Activated CD8-positive, alpha-beta memory T cell treated with anti-CD3 and anti-CD28 coated beads, Interleukin-2, amount 10 ng/mL, durations not matched to agents 7 days and 5 days (primary cell): ENCODE measurements around the gene DIAPH1. TPM values are rescaled to one million over a fixed set of nuclear protein-coding genes. Genes with fewer than 3 reads are reported as not detected.

ENCODE experiments used
- ATAC-seq: fragments of 150-1000 bp; cut with Tn5 transposase; one replicate; pipeline ENCODE4 v1.10.0; 2021; ENCODE audit warnings: moderate library complexity
- CTCF ChIA-PET: fragments of 350-600 bp; sonication (Branson Sonifier 250); formaldehyde crosslinking; loops from one replicate; lab custom pipeline; 2021; ENCODE audit warnings: antibody characterized with exemption; lab: Charles Lee
- DNase-seq: peaks from one replicate; pipeline ENCODE4 v3.0.0-alpha.2; 2020
- H3K27ac Mint-ChIP-seq: one replicate; pipeline ENCODE4 v1.8.0; 2021; ENCODE audit warnings: mild to moderate bottlenecking, mixed read lengths
- H3K27me3 Mint-ChIP-seq: one replicate; pipeline ENCODE4 v1.8.0; 2021; ENCODE audit warnings: mixed read lengths
- H3K36me3 Mint-ChIP-seq: one replicate; pipeline ENCODE4 v1.8.0; 2021; ENCODE audit warnings: mild to moderate bottlenecking, mixed read lengths
- H3K4me1 Mint-ChIP-seq: one replicate; pipeline ENCODE4 v1.8.0; 2021; ENCODE audit warnings: mixed read lengths
- H3K4me3 Mint-ChIP-seq: one replicate; pipeline ENCODE4 v1.8.0; 2021; ENCODE audit warnings: mild to moderate bottlenecking, moderate library complexity, mixed read lengths
- H3K9me3 Mint-ChIP-seq: one replicate; pipeline ENCODE4 v1.8.0; 2022; ENCODE audit warnings: low read depth, mixed read lengths
- total RNA-seq, 2 experiments: library from RNA; stranded (reverse); gene quantifications; one replicate each; pipeline ENCODE4 v1.2.3, GENCODE V29; 2021

DIAPH1 gene
- total RNA-seq, 2 experiments from 2014 or later, result 284 to 295 TPM

DNA sequence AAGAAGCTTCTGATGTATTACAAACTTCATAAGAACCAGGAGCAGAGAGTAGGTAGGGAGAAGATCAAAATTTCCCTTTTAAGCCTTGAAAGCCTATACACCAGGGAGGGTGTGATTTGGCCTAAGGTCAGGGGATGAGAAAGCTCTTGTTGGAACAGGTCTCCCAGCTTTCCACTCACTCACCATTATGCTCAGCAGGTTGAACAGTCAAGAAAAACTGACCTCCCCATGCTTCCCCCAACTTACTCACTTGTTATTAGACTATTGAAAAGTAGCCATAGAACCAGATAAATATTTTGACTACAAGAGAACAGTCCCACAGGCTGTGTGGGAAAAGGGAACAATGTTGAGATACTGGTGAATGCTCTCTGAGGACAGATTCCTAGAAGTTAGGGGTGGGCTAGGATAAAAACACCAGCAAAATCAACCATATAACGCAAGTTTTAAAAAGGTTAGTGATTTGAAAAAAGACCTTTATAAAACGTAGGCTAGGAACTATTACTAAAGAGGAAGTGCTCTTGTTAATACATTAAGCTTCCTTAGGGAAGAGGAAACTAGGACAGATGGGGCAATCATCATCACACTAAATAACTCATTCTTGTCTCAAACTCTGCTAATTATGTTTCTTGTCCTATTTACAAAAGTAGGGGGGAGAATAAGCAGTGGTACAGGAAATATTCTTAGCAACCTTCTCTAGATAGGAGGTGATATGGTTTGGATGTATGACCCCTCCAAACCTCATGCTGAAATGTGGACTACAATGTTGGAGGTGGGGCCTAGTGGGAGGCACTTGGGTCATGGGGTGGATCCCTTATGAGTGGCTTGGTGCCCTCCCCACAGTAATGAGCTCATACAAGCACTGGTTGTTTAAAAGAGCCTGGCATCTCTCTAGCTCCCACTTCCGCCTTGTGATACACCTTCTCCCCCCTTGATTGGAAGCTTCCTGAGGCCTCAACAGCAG, 98.9 kb downstream of the DIAPH1 start:
- no peak overlapping the region for H3K4me3 Mint-ChIP-seq
- no peak overlapping the region for H3K27ac Mint-ChIP-seq
- H3K4me1 Mint-ChIP-seq, result peaks cover 25% of the 10 kb centered on the region
- H3K36me3 Mint-ChIP-seq, result peaks cover 81% of the 10 kb centered on the region
- ATAC-seq (no peak), DNase-seq (no peak)
- no peaks in the 10 kb centered on the region for H3K9me3 Mint-ChIP-seq
- CTCF ChIA-PET, result interaction anchor here (1.3 to 1.4 kb wide), 2 partner anchors 38 to 47 kb away, joined by 3 to 4 read pairs; no protein-coding TSS in a partner anchor
- no peaks in the 10 kb centered on the region for H3K27me3 Mint-ChIP-seq

DNA sequence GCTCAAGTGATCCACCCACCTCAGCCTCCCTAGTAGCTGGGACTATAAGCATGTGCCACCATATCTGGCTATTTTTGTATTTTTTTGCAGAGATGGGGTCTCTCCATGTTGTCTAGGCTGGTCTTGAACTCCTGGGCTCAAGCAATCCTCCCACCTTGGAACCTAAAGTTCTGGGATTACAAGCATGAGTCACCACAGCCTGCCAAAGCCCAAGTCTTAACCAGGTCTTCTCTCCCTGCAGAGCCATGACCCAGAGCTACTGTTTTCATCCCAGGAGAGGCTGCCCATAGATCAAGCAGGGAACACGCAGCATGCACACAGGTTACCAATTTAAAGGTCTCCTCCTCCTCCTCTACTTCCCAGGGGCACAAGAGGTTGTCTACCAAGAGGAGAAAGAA, 100.2 kb downstream of the DIAPH1 start:
- Mint-ChIP-seq H3K4me1 (peaks cover 32% of the 10 kb centered on the region), H3K27ac (no peak overlapping the region), H3K27me3 (no peaks in the 10 kb centered on the region), H3K9me3 (no peaks in the 10 kb centered on the region), H3K4me3 (no peak overlapping the region), H3K36me3 (peaks cover 70% of the 10 kb centered on the region)
- CTCF ChIA-PET, result interaction anchor here (1.2 kb wide), 1 partner anchor 39 kb away, joined by 3 read pairs; no protein-coding TSS in a partner anchor
- DNase-seq (no peak), ATAC-seq (no peak)

DNA sequence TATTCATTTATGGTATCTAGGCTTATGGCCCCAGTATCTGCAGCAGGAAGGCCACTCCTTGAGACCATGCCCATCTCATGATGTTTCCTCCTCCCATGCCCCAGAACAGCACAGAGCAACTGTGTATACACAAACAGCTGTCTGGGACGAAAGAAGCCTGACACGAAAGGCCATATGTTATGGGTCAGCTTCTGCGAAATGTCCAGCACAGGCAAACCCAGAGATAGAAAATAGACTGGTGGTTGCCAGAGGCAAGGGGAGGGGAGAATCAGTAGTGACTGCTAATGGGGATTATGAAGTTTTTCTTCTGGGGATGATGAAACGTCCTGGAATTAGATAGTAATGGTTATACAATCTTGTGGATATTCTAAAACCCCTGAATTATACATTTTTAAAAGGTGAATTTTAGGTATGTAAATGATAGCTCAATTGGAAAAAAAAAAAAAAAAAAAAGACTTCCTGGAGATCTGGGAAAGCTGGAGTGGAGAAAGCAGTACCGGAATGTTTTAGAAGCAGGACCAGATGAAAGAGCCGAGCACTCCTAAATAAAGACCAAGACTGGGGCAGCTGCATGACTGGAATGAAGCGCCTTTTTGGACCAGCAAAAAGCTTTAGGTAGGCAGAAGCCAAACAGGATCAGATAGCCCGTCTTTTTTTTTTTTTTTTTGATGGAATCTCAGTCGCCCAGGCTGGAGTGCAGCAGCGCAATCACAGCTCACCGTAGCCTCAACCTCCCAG, 100.8 kb downstream of the DIAPH1 start:
- Mint-ChIP-seq H3K36me3 (peaks cover 66% of the 10 kb centered on the region), H3K4me3 (no peak overlapping the region), H3K9me3 (no peaks in the 10 kb centered on the region), H3K4me1 (peaks cover 31% of the 10 kb centered on the region), H3K27me3 (no peaks in the 10 kb centered on the region), H3K27ac (peak overlapping the region; percentile 34)
- ATAC-seq (no peak), DNase-seq (no peak)
- CTCF ChIA-PET, result interaction anchor here (0.6 to 1.2 kb wide), 2 partner anchors 40 to 97 kb away, joined by 3 read pairs; partner anchors contain the start of gene PCDHGA11

DNA sequence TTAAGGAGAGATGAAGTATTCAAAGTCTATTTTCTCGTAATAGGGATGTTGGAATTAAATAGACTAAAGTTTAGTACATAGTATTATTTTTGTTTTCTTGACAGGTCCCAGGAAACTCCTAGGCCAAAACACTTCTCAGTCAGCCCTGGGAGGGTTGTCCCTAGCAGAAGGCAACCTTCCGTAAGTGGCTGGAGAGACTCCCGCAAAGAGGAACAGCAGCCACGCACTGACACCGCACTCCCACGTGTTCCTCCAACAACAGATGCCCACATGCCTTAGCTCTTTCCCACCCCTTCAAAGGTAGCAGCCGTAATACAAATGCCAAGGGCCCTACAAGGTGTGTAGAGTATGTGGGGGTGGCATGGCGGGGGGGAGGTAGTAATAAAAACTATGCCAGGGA, 101.5 kb downstream of the DIAPH1 start:
- ATAC-seq (no peak), DNase-seq (no peak)
- Mint-ChIP-seq H3K9me3 (no peaks in the 10 kb centered on the region), H3K4me1 (peaks cover 29% of the 10 kb centered on the region), H3K27ac (no peak overlapping the region), H3K4me3 (no peak overlapping the region), H3K36me3 (peaks cover 61% of the 10 kb centered on the region), H3K27me3 (no peaks in the 10 kb centered on the region)
- CTCF ChIA-PET, result interaction anchor here (1.2 to 4.0 kb wide), 3 partner anchors 9 to 41 kb away, joined by 3 to 13 read pairs (median 3); no protein-coding TSS in a partner anchor

DNA sequence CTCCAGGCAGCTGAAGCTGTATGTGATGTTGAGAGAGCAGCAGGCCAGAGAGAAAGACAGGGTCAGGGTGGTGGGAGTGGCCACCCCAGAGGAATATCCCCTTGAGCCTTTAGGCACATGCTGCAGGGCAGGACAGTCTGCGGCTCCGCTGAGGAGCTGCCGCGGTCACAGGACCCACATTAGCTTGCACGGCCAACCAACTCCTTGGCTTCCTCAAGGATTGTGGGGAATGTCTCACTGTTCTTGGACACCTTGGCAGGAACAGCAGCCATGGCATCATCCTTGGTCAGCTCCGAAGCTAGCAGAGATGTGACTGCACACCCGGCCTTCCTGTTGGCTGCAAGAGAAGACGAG, 102.2 kb downstream of the DIAPH1 start:
- Mint-ChIP-seq H3K4me1 (peaks cover 23% of the 10 kb centered on the region), H3K4me3 (no peak overlapping the region), H3K36me3 (peaks cover 54% of the 10 kb centered on the region)

DNA sequence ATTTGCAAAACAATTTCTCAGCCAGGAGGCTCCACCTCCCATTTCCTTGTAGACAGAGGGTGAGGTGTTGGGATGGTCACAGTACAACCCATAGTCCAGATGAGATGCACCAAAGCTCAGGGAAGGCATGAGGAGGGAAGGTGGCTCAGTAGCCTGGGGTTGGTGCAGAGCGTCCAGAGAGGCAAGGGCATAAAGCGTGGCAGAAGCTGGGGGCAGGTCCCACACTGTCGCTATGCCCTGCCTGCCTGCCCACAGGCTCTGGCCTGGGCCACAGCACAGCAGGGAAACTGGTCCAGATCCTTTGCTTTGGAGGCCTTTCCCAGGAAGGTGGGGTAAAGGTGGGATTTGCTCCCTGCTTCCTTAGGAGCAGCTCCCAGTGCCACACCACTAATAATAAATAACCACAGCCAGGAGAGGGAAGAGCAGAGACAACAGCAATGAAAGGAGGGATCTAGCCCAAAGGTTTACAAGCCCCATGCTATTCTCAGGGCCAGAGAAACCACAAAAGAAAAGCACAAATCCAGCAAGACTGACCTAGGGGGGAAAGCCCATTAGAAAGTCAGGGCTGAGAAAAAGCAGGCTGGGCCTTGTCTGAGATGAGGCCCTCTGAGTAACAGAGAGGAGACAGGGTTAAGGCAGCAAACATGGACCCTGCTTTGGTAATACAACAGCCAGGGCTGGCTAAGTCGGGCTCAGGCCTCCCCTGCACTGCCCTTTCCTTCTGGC, 102.7 kb downstream of the DIAPH1 start:
- peaks cover 49% of the 10 kb centered on the region for H3K36me3 Mint-ChIP-seq
- H3K9me3 Mint-ChIP-seq, result no peaks in the 10 kb centered on the region
- ATAC-seq, result no peak
- no peaks in the 10 kb centered on the region for H3K27me3 Mint-ChIP-seq
- H3K4me1 Mint-ChIP-seq, result peaks cover 18% of the 10 kb centered on the region
- no peak for DNase-seq
- H3K4me3 Mint-ChIP-seq, result no peak overlapping the region
- CTCF ChIA-PET, result interaction anchor here (0.9 to 5.3 kb wide), 5 partner anchors 7 to 86 kb away, joined by 3 to 58 read pairs (median 5); partner anchors contain the start of gene PCDHGA12
- no peak overlapping the region for H3K27ac Mint-ChIP-seq

More for the DNA sequence above, 102.2 kb downstream of the DIAPH1 start:
- CTCF ChIA-PET, result interaction anchor here (1.4 to 4.0 kb wide), 2 partner anchors 9 to 41 kb away, joined by 3 to 13 read pairs; no protein-coding TSS in a partner anchor
- Mint-ChIP-seq H3K9me3 (no peaks in the 10 kb centered on the region), H3K27me3 (no peaks in the 10 kb centered on the region), H3K27ac (no peak overlapping the region)
- no peak for DNase-seq
- no peak for ATAC-seq

DNA sequence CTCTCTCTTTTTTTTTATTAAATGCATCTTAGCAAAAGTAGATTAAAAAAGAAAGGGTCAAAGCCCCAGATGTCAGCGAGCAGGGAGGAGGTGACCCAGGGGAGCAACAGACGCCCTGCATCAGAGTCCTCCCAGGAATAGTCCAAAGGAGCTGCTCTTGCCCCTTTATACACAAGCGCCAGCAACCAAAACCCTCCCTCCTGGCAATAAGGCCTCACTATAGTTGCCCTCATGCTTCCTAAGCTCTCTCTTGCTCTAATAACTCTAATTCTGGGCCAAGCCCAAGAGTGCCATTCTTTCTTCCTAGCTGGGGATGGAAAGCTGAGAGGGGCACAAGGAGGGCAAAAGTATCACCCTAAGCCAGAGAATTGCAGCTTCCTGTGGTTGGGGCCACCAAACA, 103.7 kb downstream of the DIAPH1 start:
- no peak for ATAC-seq
- Mint-ChIP-seq H3K4me1 (peaks cover 16% of the 10 kb centered on the region), H3K4me3 (no peak overlapping the region), H3K9me3 (no peaks in the 10 kb centered on the region), H3K36me3 (peaks cover 41% of the 10 kb centered on the region), H3K27me3 (no peaks in the 10 kb centered on the region), H3K27ac (no peak overlapping the region)
- DNase-seq, result no peak
- CTCF ChIA-PET, result interaction anchor here (0.9 to 5.3 kb wide), 7 partner anchors 8 to 194 kb away, joined by 3 to 58 read pairs (median 10); partner anchors contain the start of genes PCDHGA10, PCDHGA12 and TAF7

DNA sequence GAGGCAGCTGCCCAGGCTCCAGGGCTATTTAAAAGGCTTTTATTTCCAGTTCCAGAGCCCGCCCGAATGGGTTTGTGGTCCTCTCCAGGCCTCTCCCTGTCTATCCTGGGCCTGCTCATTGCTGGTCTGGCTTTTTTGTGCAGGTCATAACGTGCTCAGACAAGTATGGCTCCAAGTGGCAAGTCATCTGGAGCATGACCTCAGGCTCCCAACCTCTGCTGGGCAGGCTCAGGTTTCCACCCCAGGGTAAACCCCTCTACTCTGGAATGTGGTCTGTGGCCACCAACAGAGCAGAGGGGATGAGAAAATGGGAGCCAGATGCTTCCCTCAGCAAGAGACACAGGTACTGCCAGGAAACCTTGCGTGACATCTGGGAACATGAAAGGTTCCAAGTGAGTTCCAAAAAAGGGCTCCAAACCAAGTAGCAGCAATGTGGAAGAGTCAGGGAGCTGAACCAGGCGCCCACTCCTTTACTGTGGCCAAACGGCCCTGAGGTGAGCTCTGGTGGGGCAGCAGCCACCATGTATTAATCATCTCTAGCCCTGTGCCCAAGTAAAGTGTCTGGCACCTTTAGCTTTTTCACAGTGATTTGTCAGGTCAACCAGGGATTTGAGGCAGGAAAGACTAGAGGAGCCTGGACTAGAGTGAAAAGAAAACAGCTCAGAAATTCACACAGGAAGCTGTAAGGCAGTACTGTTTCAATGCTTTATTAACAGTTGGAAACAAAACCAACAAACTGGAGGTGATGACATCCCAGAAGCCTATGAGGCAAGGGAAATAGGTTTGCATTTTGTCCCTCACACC, 104.3 kb downstream of the DIAPH1 start:
- CTCF ChIA-PET, result interaction anchor here (1.1 to 5.3 kb wide), 10 partner anchors 8 to 194 kb away, joined by 3 to 58 read pairs (median 8); partner anchors contain the start of genes PCDHGA10, PCDHGA11, PCDHGA12 and TAF7
- ATAC-seq (no peak), DNase-seq (no peak)
- Mint-ChIP-seq H3K36me3 (peaks cover 35% of the 10 kb centered on the region), H3K4me3 (no peak overlapping the region), H3K4me1 (peaks cover 18% of the 10 kb centered on the region), H3K27ac (no peak overlapping the region), H3K9me3 (no peaks in the 10 kb centered on the region), H3K27me3 (no peaks in the 10 kb centered on the region)

DNA sequence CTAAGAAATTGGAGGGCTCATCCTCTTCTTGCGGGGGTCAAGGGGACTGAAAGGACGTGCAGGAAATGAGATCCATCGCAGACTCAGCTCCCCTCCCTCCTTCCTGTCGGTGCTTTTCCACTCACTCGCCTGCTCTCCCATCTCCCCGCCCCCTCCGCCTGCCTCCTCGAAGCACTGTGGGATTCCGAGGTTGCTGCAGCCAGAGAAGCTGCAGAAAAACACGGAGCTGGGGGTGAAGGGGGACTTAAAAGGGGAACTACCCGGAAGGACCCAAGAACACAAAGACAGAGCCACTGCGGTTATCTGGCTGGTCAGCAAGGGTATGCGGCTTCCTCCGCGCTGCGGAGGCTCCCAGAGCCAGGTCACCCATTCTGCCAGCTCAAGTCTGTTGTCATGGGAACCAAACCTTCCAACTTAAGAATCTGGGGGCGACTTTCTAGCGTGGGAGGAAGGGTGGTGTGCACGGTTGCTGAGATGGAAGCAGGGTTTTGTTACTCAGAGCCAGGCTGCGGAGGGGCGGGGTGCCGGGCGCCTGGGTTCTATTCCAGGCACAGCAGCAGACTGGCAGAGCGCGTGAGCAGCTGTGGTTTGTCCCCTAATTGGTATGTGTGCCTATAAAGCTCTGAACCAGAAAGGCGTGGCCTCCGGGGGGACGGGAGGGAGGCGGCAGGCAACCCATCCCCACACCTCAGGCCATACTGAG, 105.0 kb downstream of the DIAPH1 start:
- Mint-ChIP-seq H3K27me3 (peaks cover 3% of the 10 kb centered on the region), H3K9me3 (no peaks in the 10 kb centered on the region), H3K4me3 (no peak overlapping the region), H3K36me3 (peaks cover 29% of the 10 kb centered on the region), H3K4me1 (peaks cover 24% of the 10 kb centered on the region), H3K27ac (peak overlapping the region; percentile 29)
- ATAC-seq (no peak), DNase-seq (peak; percentile 45)
- CTCF ChIA-PET, result interaction anchor here (0.7 to 5.3 kb wide), 18 partner anchors 9 to 269 kb away, joined by 3 to 58 read pairs (median 5); partner anchors contain the start of genes PCDHB15, PCDHGA10, PCDHGA11 and PCDHGA12

DNA sequence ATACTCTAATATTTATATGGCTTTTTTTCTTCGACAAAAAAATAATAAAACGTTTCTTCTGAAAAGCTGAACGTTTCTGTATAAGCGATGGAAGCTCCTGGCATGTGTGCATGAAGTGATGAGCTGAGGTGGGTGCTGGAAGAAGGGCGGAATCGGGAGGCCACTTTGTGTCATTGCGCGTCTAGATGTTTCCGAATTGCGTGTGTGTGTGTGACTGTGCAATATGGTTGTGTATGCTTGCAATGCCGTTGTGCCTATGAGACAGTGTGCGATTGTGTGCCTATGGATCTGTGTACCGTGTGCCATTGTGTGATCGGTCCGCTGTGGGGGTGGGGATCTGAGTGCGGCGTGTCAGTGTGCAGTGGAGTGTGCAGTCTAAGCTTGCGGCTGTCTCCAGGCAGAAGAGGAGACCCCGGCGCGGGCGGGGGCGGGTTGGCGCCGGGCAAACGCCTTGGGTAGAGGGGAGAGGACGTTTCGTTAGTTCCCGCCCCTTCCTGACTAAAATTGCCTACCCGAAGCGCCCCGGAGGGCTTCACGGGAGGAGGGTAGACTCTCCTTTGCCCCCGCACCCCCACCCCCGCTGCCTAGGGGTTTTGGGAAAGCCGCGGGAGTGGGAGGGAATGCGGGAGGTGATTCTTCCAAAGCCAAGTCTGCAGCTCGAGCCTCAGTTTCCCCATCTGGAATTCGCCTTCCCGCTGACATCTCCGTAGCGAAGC, 105.7 kb downstream of the DIAPH1 start:
- Mint-ChIP-seq H3K4me1 (peaks cover 24% of the 10 kb centered on the region), H3K9me3 (no peaks in the 10 kb centered on the region)

More for the DNA sequence above, 105.7 kb downstream of the DIAPH1 start:
- Mint-ChIP-seq H3K27ac (peak overlapping the region; percentile 52), H3K27me3 (peaks cover 3% of the 10 kb centered on the region), H3K4me3 (peak overlapping the region; percentile 36), H3K36me3 (peaks cover 23% of the 10 kb centered on the region)
- peak; percentile 43 for DNase-seq
- peak; percentile 42 for ATAC-seq
- CTCF ChIA-PET, result interaction anchor here (0.7 to 5.3 kb wide), 38 partner anchors 8 to 289 kb away, joined by 3 to 58 read pairs (median 4); partner anchors contain the start of genes PCDHB15, PCDHGA1, PCDHGA10 and PCDHGA11
